ENCODE results near the gene PDZRN3. TPM values are rescaled to one million over a fixed set of nuclear protein-coding genes. Genes with fewer than 3 reads are reported as not detected.

Gene PDZRN3
- total RNA-seq, 1 donor, result under 0.01 TPM

GRCh38 chr3:73561494-73561893, 63.2 kb downstream of the PDZRN3 start:
- no peak for DNase-seq (ENCODE audit: low read depth in 2 of 3, low spot score in 2 of 3)

GRCh38 chr3:73559749-73560148, 65.0 kb downstream of the PDZRN3 start:
- no peak for DNase-seq (ENCODE audit: low read depth in 2 of 3, low spot score in 2 of 3)

GRCh38 chr3:73558727-73559075, 66.0 kb downstream of the PDZRN3 start:
- DNase-seq (ENCODE audit: low read depth in 2 of 3, low spot score in 2 of 3), result no peak

- DNase-seq (ENCODE audit: low read depth in 2 of 3, low spot score in 2 of 3), result no peak
Observed at GRCh38 chr3:73557986-73558726, 66.6 kb downstream of the PDZRN3 start.

GRCh38 chr3:73556520-73557372, 68.0 kb downstream of the PDZRN3 start:
- no peak for DNase-seq (ENCODE audit: low read depth in 2 of 3, low spot score in 2 of 3)

GRCh38 chr3:73555076-73555475, 69.7 kb downstream of the PDZRN3 start:
- DNase-seq (ENCODE audit: low read depth in 2 of 3, low spot score in 2 of 3), result no peak

- no peak for DNase-seq (ENCODE audit: low read depth in 2 of 3, low spot score in 2 of 3)
Observed at GRCh38 chr3:73552700-73553099, 72.0 kb downstream of the PDZRN3 start.

- no peak for DNase-seq (ENCODE audit: low read depth in 2 of 3, low spot score in 2 of 3)
Observed at GRCh38 chr3:73550032-73550431, 74.7 kb downstream of the PDZRN3 start.

GRCh38 chr3:73549051-73549600, 75.6 kb downstream of the PDZRN3 start:
- DNase-seq (ENCODE audit: low read depth in 2 of 3, low spot score in 2 of 3), result no peak

- no peak for DNase-seq (ENCODE audit: low read depth in 2 of 3, low spot score in 2 of 3)
Observed at GRCh38 chr3:73548436-73548835, 76.3 kb downstream of the PDZRN3 start.

- no peak for DNase-seq (ENCODE audit: low read depth in 2 of 3, low spot score in 2 of 3)
Observed at GRCh38 chr3:73547427-73548248, 77.1 kb downstream of the PDZRN3 start.

GRCh38 chr3:73546961-73547360, 77.8 kb downstream of the PDZRN3 start:
- no peak for DNase-seq (ENCODE audit: low read depth in 2 of 3, low spot score in 2 of 3)

- DNase-seq (ENCODE audit: low read depth in 2 of 3, low spot score in 2 of 3), result no peak
Observed at GRCh38 chr3:73543412-73543811, 81.3 kb downstream of the PDZRN3 start.

GRCh38 chr3:73542136-73542535, 82.6 kb downstream of the PDZRN3 start:
- no peak for DNase-seq (ENCODE audit: low read depth in 2 of 3, low spot score in 2 of 3)

GRCh38 chr3:73540969-73541740, 83.6 kb downstream of the PDZRN3 start:
- no peak for DNase-seq (ENCODE audit: low read depth in 2 of 3, low spot score in 2 of 3)

GRCh38 chr3:73538486-73538885, 86.3 kb downstream of the PDZRN3 start:
- no peak for DNase-seq (ENCODE audit: low read depth in 2 of 3, low spot score in 2 of 3)

- no peak for DNase-seq (ENCODE audit: low read depth in 2 of 3, low spot score in 2 of 3)
Observed at GRCh38 chr3:73536952-73537351, 87.8 kb downstream of the PDZRN3 start.

- DNase-seq (ENCODE audit: low read depth in 2 of 3, low spot score in 2 of 3), result no peak
Observed at GRCh38 chr3:73536336-73536895, 88.3 kb downstream of the PDZRN3 start.

- DNase-seq (ENCODE audit: low read depth in 2 of 3, low spot score in 2 of 3), result no peak
Observed at GRCh38 chr3:73535931-73536330, 88.8 kb downstream of the PDZRN3 start.

- no peak for DNase-seq (ENCODE audit: low read depth in 2 of 3, low spot score in 2 of 3)
Observed at GRCh38 chr3:73535137-73535536, 89.6 kb downstream of the PDZRN3 start.

All from hematopoietic multipotent progenitor cell (in vitro differentiated cells).